Measurements from ENCODE around the gene FHIT.

FHIT gene

DNA sequence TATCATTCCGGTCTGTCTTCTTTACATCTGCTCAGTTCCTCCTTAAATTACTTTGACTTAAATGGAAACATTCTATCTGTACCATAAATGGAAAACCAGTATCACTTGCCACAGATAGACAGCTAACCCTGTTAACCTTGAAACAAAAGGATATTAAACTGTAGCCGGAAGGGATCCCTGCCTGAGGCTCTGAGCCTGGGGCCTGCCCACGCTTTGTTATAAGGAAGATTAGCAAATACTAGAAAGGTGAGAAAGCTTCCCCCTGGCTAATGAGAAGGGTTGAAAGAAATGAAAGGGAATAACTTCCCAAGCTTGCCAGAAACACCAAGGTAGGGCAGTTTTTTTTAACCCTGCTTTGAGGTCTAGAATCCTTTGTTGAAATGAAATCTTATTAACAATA, 927.6 kb downstream of the FHIT start:
- POLR2A ChIA-PET (ENCODE audit: low non-redundant PET) = no interaction called here
- TF ChIP-seq, protein P1, sequence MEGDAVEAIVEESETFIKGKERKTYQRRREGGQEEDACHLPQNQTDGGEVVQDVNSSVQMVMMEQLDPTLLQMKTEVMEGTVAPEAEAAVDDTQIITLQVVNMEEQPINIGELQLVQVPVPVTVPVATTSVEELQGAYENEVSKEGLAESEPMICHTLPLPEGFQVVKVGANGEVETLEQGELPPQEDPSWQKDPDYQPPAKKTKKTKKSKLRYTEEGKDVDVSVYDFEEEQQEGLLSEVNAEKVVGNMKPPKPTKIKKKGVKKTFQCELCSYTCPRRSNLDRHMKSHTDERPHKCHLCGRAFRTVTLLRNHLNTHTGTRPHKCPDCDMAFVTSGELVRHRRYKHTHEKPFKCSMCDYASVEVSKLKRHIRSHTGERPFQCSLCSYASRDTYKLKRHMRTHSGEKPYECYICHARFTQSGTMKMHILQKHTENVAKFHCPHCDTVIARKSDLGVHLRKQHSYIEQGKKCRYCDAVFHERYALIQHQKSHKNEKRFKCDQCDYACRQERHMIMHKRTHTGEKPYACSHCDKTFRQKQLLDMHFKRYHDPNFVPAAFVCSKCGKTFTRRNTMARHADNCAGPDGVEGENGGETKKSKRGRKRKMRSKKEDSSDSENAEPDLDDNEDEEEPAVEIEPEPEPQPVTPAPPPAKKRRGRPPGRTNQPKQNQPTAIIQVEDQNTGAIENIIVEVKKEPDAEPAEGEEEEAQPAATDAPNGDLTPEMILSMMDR (conservative IDR thresholded peaks at IDR 0.05; ENCODE audit: low read depth) = no peak

DNA sequence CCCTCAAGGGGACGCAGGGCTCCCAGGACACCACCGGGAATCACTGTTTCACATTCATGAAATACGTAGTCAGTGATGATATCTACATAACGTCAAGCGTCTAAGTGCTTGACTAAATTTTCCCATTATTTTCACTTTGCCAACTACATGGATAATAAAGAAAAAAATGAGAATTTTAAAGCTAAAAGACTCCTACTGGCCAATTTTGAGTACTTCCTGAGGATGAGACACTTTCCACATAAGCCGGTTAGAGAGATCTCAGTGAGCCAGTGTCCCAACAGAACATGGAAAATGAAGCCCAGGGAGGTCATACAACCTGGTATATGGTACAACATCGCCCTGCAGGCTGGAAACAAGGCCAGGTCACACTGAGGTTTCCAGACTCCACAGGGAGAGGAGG, 928.1 kb downstream of the FHIT start:
- TF ChIP-seq, protein P1 (conservative IDR thresholded peaks at IDR 0.05; ENCODE audit: low read depth) = no peak
- no peak overlapping the region for H3K27ac ChIP-seq
- ChIA-PET CTCF (interaction anchor here (0.6 kb wide), 1 partner anchor 247 kb away, joined by 4 read pairs; no protein-coding TSS in a partner anchor), POLR2A (ENCODE audit: low non-redundant PET) (no interaction called here)
- no peak for DNase-seq (ENCODE audit: low spot score)

More for the DNA sequence above, 927.6 kb downstream of the FHIT start:
- no peak for DNase-seq (ENCODE audit: low spot score)
- CTCF ChIA-PET = no interaction called here
- H3K27ac ChIP-seq = no peak overlapping the region

DNA sequence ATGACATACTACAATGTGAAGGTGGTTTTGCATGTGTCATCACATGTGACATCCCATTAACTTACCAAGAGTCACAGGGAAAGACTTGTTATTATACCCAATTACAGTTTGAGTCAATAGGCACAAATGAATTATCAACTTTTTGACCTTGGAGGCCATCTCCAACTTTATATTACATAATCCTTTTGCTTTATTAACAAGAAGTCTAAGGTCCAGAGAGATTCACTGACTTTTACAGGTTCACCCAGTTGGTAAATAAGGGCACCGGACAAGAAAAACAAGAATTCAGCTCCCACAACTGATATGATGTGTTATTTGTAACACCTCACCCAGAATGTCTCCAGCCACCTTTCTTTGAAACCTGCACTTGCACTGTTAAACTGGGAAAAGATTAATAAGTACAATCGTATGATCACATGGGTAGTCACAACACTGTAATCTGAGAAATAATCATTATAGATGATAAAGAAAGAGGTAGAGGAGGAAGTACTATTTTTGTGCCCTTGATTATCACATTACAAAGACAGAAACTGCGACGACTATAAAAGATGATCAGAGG, 928.9 kb downstream of the FHIT start:
- ChIA-PET CTCF (no interaction called here), POLR2A (ENCODE audit: low non-redundant PET) (no interaction called here)
- TF ChIP-seq, protein P1 (conservative IDR thresholded peaks at IDR 0.05; ENCODE audit: low read depth) = no peak
- no peak for DNase-seq (ENCODE audit: low spot score)
- H3K27ac ChIP-seq = no peak overlapping the region

DNA sequence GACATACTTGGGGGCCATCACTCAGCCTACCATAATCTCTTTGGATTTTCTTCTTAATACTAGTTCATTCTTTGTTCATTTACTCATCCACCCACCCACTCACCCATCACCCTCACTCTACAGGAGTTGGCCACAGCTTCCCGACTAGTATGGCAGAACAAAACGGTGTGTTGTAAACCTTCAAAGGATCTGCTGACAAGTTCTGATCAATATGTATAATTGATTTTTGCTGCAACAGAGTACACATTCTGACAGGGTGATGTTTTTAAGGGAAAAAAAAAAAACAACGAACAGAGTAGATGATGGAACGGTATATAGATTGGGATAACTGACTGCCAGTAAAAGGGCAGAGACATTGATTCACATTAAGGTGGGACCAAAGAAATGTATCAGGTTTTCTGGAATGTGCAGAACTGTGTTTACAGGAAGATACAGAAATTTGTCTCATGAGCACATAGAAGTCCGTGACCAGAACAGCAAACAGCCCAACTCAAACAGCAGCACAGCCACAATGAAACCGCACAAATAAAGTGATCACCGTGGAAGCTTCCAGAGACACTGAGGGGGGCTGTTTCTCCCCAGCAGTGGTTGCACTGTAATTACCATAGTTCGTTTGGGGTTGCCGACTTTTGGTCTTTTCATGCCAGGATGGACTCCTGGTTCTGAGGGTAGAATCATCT, 931.9 kb downstream of the FHIT start:
- no peak overlapping the region for H3K27ac ChIP-seq
- ChIA-PET POLR2A (ENCODE audit: low non-redundant PET) (no interaction called here), CTCF (no interaction called here)
- DNase-seq (ENCODE audit: low spot score) = no peak
- TF ChIP-seq, protein P1 (conservative IDR thresholded peaks at IDR 0.05; ENCODE audit: low read depth) = no peak

DNA sequence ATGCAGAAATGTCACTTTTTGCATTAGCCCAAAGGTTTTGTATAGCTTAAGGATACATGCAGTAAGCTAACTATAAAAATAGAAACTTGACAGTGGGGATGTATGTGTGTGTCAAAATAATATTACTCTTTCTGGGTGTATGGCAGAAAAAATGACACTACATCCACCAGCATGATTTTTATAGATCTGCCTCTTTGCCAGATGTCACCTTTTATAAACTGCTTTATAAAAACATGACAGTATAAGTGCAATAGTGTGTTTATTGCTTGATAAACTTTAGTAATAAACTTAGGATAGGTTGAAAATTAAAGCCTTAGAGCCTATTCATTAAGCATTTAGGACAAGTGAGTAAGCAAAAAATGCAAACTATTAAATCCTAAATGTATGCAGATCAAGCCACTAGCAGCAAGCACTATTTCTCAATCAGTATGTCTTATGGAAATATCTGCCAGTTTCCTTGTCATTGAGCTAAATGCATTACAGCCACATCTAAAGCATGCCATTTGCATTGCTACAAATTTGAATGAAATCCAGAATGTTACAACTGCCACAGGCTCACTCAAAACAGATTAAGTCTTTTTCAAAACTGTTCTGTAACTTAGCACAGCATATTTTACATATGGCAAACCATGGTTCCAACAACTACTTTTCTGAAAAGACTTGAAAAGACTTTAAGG, 935.0 kb downstream of the FHIT start:
- H3K27ac ChIP-seq = no peak overlapping the region
- ChIA-PET CTCF (no interaction called here), POLR2A (ENCODE audit: low non-redundant PET) (no interaction called here)
- DNase-seq (ENCODE audit: low spot score) = no peak
- TF ChIP-seq, protein P1 (conservative IDR thresholded peaks at IDR 0.05; ENCODE audit: low read depth) = no peak

DNA sequence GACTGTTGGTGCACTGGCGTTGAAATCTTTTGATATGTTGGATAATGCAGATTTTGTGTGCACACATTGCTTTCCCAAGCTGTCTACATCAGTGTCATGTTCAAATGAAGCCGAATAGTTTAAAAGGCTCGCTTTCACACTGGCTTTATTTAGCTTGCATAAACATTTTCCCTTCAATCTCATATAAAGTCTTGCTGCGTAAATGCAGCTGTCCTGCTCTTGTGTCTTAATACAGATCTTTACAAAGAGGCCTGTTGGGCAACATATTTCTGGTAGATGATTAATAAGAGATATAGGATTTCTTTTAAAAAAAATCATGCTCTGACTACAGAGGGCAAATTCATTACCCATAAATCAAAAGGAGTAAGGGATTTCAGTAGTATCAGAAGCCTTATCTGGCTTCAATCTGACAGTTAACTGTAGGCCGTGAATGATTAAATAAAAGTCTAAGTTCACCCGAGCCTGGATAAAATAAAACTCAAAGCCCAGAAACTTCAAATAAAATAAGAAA, 937.2 kb downstream of the FHIT start:
- no peak overlapping the region for H3K27ac ChIP-seq
- CTCF ChIA-PET = no interaction called here
- POLR2A ChIA-PET (ENCODE audit: low non-redundant PET) = no interaction called here
- DNase-seq (ENCODE audit: low spot score) = no peak
- TF ChIP-seq, protein P1 (conservative IDR thresholded peaks at IDR 0.05; ENCODE audit: low read depth) = no peak
